Fibroblast of lung (primary cell): ENCODE data around the gene CHMP6. TPM values are rescaled to one million over a fixed set of nuclear protein-coding genes. Genes with fewer than 3 reads are reported as not detected.
"Not testable (repeated sequence)": the region's sequence is repeated elsewhere in the genome, so short reads cannot be mapped to it uniquely, and the experiment has no call there.

Source experiments
- DNase-seq, 2 donors: peaks; one replicate each; pipeline versions ENCODE4 v3.0.0 to v3.0.0-alpha.2; 2010; ENCODE audit warnings: low read depth in 2 of 2
- H2AFZ ChIP-seq: 2 replicates; pipeline ENCODE4 v1.5.1; 2012; ENCODE audit warnings: low read length, control low read depth, inconsistent platforms
- H3K27ac ChIP-seq: 2 replicates; pipeline ENCODE4 v1.5.1; 2011; ENCODE audit warnings: low read length, control low read depth; ENCODE audit not compliant: insufficient read depth
- H3K27me3 ChIP-seq: 2 replicates; pipeline ENCODE4 v1.5.1; 2011; ENCODE audit warnings: mild to moderate bottlenecking, low read length; ENCODE audit not compliant: control insufficient read depth, insufficient read depth
- H3K36me3 ChIP-seq: 2 replicates; pipeline ENCODE4 v1.5.1; 2011; ENCODE audit warnings: low read length; ENCODE audit not compliant: control insufficient read depth, insufficient read depth
- H3K4me1 ChIP-seq: 2 replicates; pipeline ENCODE4 v1.5.1; 2011; ENCODE audit warnings: low read length; ENCODE audit not compliant: control insufficient read depth, insufficient read depth; ENCODE audit errors: extremely low read depth
- H3K4me2 ChIP-seq: 2 replicates; pipeline ENCODE4 v1.5.1; 2011; ENCODE audit warnings: low read length, control low read depth; ENCODE audit not compliant: insufficient read depth; ENCODE audit errors: extremely low read depth
- H3K4me3 ChIP-seq, 4 experiments: fragments of 200-600 bp in 1 of 4; sonication (generic) in 1 of 4; replicated peaks in 1 of 4; 2 replicates each; pipeline ENCODE4 v1.5.1; 2011 to 2016; ENCODE audit warnings: low read length in 4 of 4, low read depth in 3 of 4, mild to moderate bottlenecking in 3 of 4, control low read depth in 2 of 4, inconsistent platforms in 1 of 4, mixed read lengths in 1 of 4; ENCODE audit not compliant: insufficient read depth in 1 of 4; ENCODE audit errors: control extremely low read depth in 1 of 4
- H3K79me2 ChIP-seq: 2 replicates; pipeline ENCODE4 v1.5.1; 2012; ENCODE audit warnings: mild to moderate bottlenecking, low read length, inconsistent platforms; ENCODE audit not compliant: control insufficient read depth, insufficient read depth
- H3K9ac ChIP-seq: 2 replicates; pipeline ENCODE4 v1.5.1; 2011; ENCODE audit warnings: mild to moderate bottlenecking, low read length, control low read depth; ENCODE audit not compliant: insufficient read depth
- H3K9me3 ChIP-seq: 2 replicates; pipeline ENCODE4 v1.5.1; 2012; ENCODE audit warnings: low read depth, low read length; ENCODE audit not compliant: control insufficient read depth, insufficient read depth
- H4K20me1 ChIP-seq: 2 replicates; pipeline ENCODE4 v1.5.1; 2011; ENCODE audit warnings: low read length; ENCODE audit not compliant: control insufficient read depth, insufficient read depth; ENCODE audit errors: extremely low read depth
- EZH2 ChIP-seq: IDR thresholded peaks from 2 replicates; pipeline ENCODE4 v1.5.1; 2012; ENCODE audit warnings: low read length, control low read depth, mild to moderate bottlenecking; ENCODE audit errors: missing control alignments
- polyA plus RNA-seq, 2 donors: library from polyadenylated mRNA; depleted of rRNA in 1 of 2; stranded (reverse) in 1 of 2; unstranded in 1 of 2; fragments of >200 nt; gene quantifications; 2 replicates each; pipeline ENCODE4 v1.2.1, GENCODE V29; 2011 to 2012; ENCODE audit warnings: missing spikeins in 1 of 2
- total RNA-seq: library from RNA; depleted of rRNA; stranded (reverse); fragments of >200 nt; gene quantifications from 2 replicates; pipeline ENCODE4 v1.2.1, GENCODE V29; 2014
- TF ChIP-seq, protein P1 (sequence below), 2 donors: IDR thresholded peaks in 1 of 2; conservative IDR thresholded peaks in 1 of 2; 1 replicate in 1 of 2; 2 replicates in 1 of 2; pipeline ENCODE4 v1.5.1; 2011 to 2012; ENCODE audit warnings: low read length in 2 of 2, control low read depth in 1 of 2, inconsistent platforms in 1 of 2, low read depth in 1 of 2, mild to moderate bottlenecking in 1 of 2

The CHMP6 gene
- total and polyA plus RNA-seq, 2 donors (not counting 1 experiment from before 2014, with no cell fraction given) = 11.2 to 30.1 TPM

GRCh38 chr17:81015136-81015535 is 23.5 kb downstream of the CHMP6 start:
- Histone ChIP-seq H3K27me3 (no peaks in the 10 kb centered on the region), H3K27ac (no peak overlapping the region), H2AFZ (no peak overlapping the region), H3K36me3 (no peaks in the 10 kb centered on the region), H3K9me3 (no peaks in the 10 kb centered on the region), H3K4me1 (peaks cover 7% of the 10 kb centered on the region), H3K79me2 (no peaks in the 10 kb centered on the region), H4K20me1 (no peaks in the 10 kb centered on the region), H3K4me3 (no peak overlapping the region), H3K4me2 (no peak overlapping the region), H3K9ac (no peak overlapping the region)
- DNase-seq = no peak
- TF ChIP-seq, protein P1, sequence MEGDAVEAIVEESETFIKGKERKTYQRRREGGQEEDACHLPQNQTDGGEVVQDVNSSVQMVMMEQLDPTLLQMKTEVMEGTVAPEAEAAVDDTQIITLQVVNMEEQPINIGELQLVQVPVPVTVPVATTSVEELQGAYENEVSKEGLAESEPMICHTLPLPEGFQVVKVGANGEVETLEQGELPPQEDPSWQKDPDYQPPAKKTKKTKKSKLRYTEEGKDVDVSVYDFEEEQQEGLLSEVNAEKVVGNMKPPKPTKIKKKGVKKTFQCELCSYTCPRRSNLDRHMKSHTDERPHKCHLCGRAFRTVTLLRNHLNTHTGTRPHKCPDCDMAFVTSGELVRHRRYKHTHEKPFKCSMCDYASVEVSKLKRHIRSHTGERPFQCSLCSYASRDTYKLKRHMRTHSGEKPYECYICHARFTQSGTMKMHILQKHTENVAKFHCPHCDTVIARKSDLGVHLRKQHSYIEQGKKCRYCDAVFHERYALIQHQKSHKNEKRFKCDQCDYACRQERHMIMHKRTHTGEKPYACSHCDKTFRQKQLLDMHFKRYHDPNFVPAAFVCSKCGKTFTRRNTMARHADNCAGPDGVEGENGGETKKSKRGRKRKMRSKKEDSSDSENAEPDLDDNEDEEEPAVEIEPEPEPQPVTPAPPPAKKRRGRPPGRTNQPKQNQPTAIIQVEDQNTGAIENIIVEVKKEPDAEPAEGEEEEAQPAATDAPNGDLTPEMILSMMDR (conservative IDR thresholded peaks at IDR 0.05 in 1 of 2, IDR thresholded peaks at IDR 0.05 in 1 of 2; ENCODE audit: low read depth in 1 of 2, low read length in 2 of 2) = no peak
- TF ChIP-seq EZH2 = no peak

DNA sequence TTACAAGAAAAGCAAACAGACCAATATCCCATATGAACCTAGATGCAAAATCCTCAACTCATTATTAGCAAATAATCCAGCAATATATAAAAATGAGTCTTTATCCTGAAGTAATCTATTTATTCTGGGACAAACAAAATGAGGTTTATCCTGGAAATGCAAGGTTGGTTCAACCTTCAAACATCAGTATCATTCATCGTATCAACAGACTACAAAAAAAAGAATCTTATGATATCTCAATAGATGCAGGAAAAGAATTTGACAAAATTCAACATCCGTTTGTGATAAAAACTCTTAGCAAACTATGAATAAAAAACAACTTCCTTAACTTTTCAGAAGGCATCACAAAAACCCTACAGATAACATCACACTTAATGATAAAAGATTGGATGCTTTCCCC is 24.9 kb downstream of the CHMP6 start:
- no peaks in the 10 kb centered on the region for H4K20me1 ChIP-seq
- no peaks in the 10 kb centered on the region for H3K27me3 ChIP-seq
- H3K36me3 ChIP-seq = no peaks in the 10 kb centered on the region
- no peak overlapping the region for H3K9ac ChIP-seq
- H2AFZ ChIP-seq = no peak overlapping the region
- no peak for DNase-seq
- no peak overlapping the region for H3K4me2 ChIP-seq
- peaks cover 7% of the 10 kb centered on the region for H3K4me1 ChIP-seq
- no peaks in the 10 kb centered on the region for H3K79me2 ChIP-seq
- no peaks in the 10 kb centered on the region for H3K9me3 ChIP-seq
- TF ChIP-seq, protein P1 (conservative IDR thresholded peaks at IDR 0.05 in 1 of 2, IDR thresholded peaks at IDR 0.05 in 1 of 2; ENCODE audit: low read depth in 1 of 2, low read length in 2 of 2) = no peak
- no peak for TF ChIP-seq EZH2
- no peak overlapping the region for H3K4me3 ChIP-seq
- H3K27ac ChIP-seq = no peak overlapping the region

DNA sequence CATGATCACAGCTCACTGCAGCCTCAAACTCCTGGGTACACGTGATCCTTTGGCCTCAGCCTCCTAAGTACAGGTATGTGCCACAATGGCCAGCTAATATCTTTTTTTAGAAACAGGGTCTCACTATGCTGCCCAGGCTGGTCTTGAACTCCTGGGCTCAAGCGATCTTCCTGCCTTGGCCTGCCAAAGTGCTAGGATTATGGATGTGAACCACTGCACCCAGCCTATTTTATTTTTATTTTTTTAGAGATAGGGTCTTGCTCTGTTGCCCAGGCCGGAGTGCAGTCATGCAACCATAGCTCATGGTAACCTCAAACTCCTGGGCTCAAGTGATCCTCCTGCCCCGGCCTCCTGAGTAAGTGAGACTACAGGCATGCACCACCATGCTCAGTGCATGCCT is 25.7 kb downstream of the CHMP6 start:
- not testable (repeated sequence) for H3K9ac ChIP-seq, H3K9me3 ChIP-seq, H3K27me3 ChIP-seq, H3K79me2 ChIP-seq, H2AFZ ChIP-seq, H3K27ac ChIP-seq, DNase-seq, H3K4me2 ChIP-seq, H3K4me3 ChIP-seq, H4K20me1 ChIP-seq, H3K36me3 ChIP-seq, H3K4me1 ChIP-seq
